HepG2 (cell line): ENCODE measurements around the gene MYO9A. TPM values are rescaled to one million over a fixed set of nuclear protein-coding genes. Genes with fewer than 3 reads are reported as not detected.

Experiments
- ATAC-seq: fragments of 200-7000 bp; cut with Tn5 transposase; 3 replicates; pipeline ENCODE4 v1.9.1; 2020; ENCODE audit warnings: mild to moderate bottlenecking, moderate library complexity
- BruUV-seq: library from RNA; stranded (reverse); fragments of 400-500 nt; replicated peaks from 2 replicates; lab custom pipeline; 2021; lab: Mats Ljungman, UMichigan
- CTCF ChIA-PET: fragments of 300-600 bp; formaldehyde crosslinking; extraction: SDS; loops from one replicate; lab custom pipeline; 2021; ENCODE audit warnings: low total read pairs, inconsistent platforms, low intra/inter-chr PET ratio; lab: Yijun Ruan, JAX
- POLR2A ChIA-PET: fragments of 350-600 bp; sonication (Branson Sonifier 250); formaldehyde crosslinking; loops from one replicate; lab custom pipeline; 2020; ENCODE audit warnings: antibody characterized with exemption, inconsistent platforms; lab: Yijun Ruan, JAX
- DNase-seq: peaks from one replicate; pipeline ENCODE4 v3.0.0-alpha.2; 2015; ENCODE audit warnings: low spot score
- FAIRE-seq: peaks from 3 replicates; lab custom pipeline; 2011; peaks lifted over from hg19 to GRCh38; lab: Jason Lieb, UNC
- H2AFZ ChIP-seq: one replicate; pipeline ENCODE4 v1.6.1; 2011; ENCODE audit warnings: low read length, inconsistent platforms
- H3K27ac ChIP-seq: fragments of 300-600 bp; 3 replicates; pipeline ENCODE4 v1.8.0; 2011; ENCODE audit warnings: mixed run types, mild to moderate bottlenecking, mixed read lengths, low read length, inconsistent platforms; ENCODE audit not compliant: insufficient read depth; ENCODE audit errors: extremely low read length
- H3K27me3 ChIP-seq, 2 experiments: fragments of 200-600 bp in 1 of 2; 2 replicates in 1 of 2; 3 replicates in 1 of 2; pipeline versions ENCODE4 v1.6.0 to v1.8.0; 2011; ENCODE audit warnings: low read length in 2 of 2, mild to moderate bottlenecking in 2 of 2, moderate library complexity in 2 of 2, inconsistent platforms in 1 of 2; ENCODE audit not compliant: insufficient read depth in 2 of 2, control insufficient read depth in 1 of 2
- H3K36me3 ChIP-seq, 2 experiments: fragments of 200-600 bp in 1 of 2; replicated peaks in 1 of 2; 2 replicates in 1 of 2; 3 replicates in 1 of 2; pipeline versions ENCODE4 v1.5.1 to v1.8.0; 2011; ENCODE audit warnings: low read length in 2 of 2, inconsistent platforms in 1 of 2; ENCODE audit not compliant: insufficient read depth in 2 of 2, control insufficient read depth in 1 of 2
- H3K4me1 ChIP-seq: 2 replicates; pipeline ENCODE4 v1.5.1; 2012; ENCODE audit warnings: low read length, inconsistent platforms; ENCODE audit not compliant: insufficient read depth
- H3K4me2 ChIP-seq: 2 replicates; pipeline ENCODE4 v1.6.0; 2011; ENCODE audit warnings: low read depth, low read length, inconsistent platforms
- H3K4me3 ChIP-seq, 3 experiments: fragments of 200-600 bp in 1 of 3; sonication (generic), shearing (Covaris generic) in 1 of 3; replicated peaks in 1 of 3; 2 replicates each; pipeline ENCODE4 v1.5.1; 2011 to 2016; ENCODE audit warnings: low read length in 3 of 3, inconsistent platforms in 2 of 3, low read depth in 2 of 3, mild to moderate bottlenecking in 2 of 3, control low read depth in 1 of 3, mixed read lengths in 1 of 3; ENCODE audit not compliant: insufficient read depth in 1 of 3
- H3K79me2 ChIP-seq: one replicate; pipeline ENCODE4 v1.6.1; 2011; ENCODE audit warnings: low read length, inconsistent platforms; ENCODE audit not compliant: insufficient read depth
- H3K9ac ChIP-seq: 2 replicates; pipeline ENCODE4 v1.6.0; 2011; ENCODE audit warnings: mild to moderate bottlenecking, low read depth, low read length, inconsistent platforms; ENCODE audit not compliant: insufficient read depth
- H3K9me3 ChIP-seq: 2 replicates; pipeline ENCODE4 v1.5.1; 2012; ENCODE audit warnings: mild to moderate bottlenecking, low read length
- H4K20me1 ChIP-seq: 2 replicates; pipeline ENCODE4 v1.6.0; 2011; ENCODE audit warnings: inconsistent platforms, mild to moderate bottlenecking, low read length, moderate library complexity; ENCODE audit not compliant: insufficient read depth
- ASH2L ChIP-seq: fragments of 300-600, 200-600 bp; sonication (generic); IDR thresholded peaks from 2 replicates; pipeline ENCODE4 v1.7.0; 2017; ENCODE audit warnings: low read depth, mild to moderate bottlenecking, moderate library complexity, mixed read lengths, low read length; ENCODE audit not compliant: insufficient read length
- NR2F1 ChIP-seq, 2 experiments: fragments of 450-650 bp in 1 of 2; formaldehyde crosslinking in 1 of 2; IDR thresholded peaks; 2 replicates each; pipeline versions ENCODE4 v1.5.0 to v1.6.1; 2016 to 2020; ENCODE audit warnings: mild to moderate bottlenecking in 1 of 2, missing compliant biosample characterization in 1 of 2, missing genetic modification reagents in 1 of 2, moderate library complexity in 1 of 2
- NR2F6 ChIP-seq, 2 experiments: IDR thresholded peaks; 2 replicates each; pipeline ENCODE4 v1.6.1; 2016; ENCODE audit warnings: antibody characterized with exemption in 1 of 2, mild to moderate bottlenecking in 1 of 2
- TBX3 ChIP-seq: fragments of 450-650 bp; IDR thresholded peaks from 2 replicates; pipeline ENCODE4 v1.6.1; 2017; ENCODE audit warnings: antibody characterized with exemption, mild to moderate bottlenecking, inconsistent platforms, borderline replicate concordance
- ZNF292 ChIP-seq: sonication (generic); formaldehyde crosslinking; IDR thresholded peaks from 2 replicates; pipeline ENCODE4 v1.8.1; 2022; ENCODE audit warnings: mild to moderate bottlenecking, low read depth, missing genetic modification reagents, borderline replicate concordance
- ZNF678 ChIP-seq: sonication (generic); formaldehyde crosslinking; IDR thresholded peaks from 2 replicates; pipeline ENCODE4 v1.4.0; 2020; ENCODE audit warnings: mild to moderate bottlenecking, missing genetic modification reagents
- ZNF703 ChIP-seq: sonication (generic); formaldehyde crosslinking; IDR thresholded peaks from 2 replicates; pipeline ENCODE4 v1.5.1; 2020; ENCODE audit warnings: missing genetic modification reagents, mild to moderate bottlenecking, moderate library complexity, borderline replicate concordance
- WGBS: methylation state at CpG from one replicate; pipeline ENCODE4 v1.1.6; 2017; ENCODE audit warnings: low lambda C conversion rate; 5-methylcytosine and 5-hydroxymethylcytosine counted together
- in situ Hi-C: cut with HindIII; loops from 2 replicates; pipeline ENCODE4 v1.10.0; 2017; ENCODE audit warnings: low pct_unique_long_range_greater_than_20kb; ENCODE audit not compliant: extremely low pct_ligation_motif_present
- intact Hi-C: fragments of 100-400 bp; cut with micrococcal nuclease; formaldehyde crosslinking; loops from one replicate; pipeline ENCODE4 v1.10.0; 2022; ENCODE audit not compliant: unreplicated experiment
- polyA plus RNA-seq, 8 experiments: library from polyadenylated mRNA; depleted of rRNA in 3 of 8; stranded (reverse) in 7 of 8; unstranded in 1 of 8; fragments of >200 nt; fragmentation: Illumina TruSeq in 4 of 8; extraction: Trizol in 4 of 8; gene quantifications; 2 replicates each; pipeline versions ENCODE4 v1.2.1 to v1.2.3, GENCODE V29; 2011 to 2016; ENCODE audit warnings: low read depth in 4 of 8, missing spikeins in 1 of 8, mixed read lengths in 1 of 8; ENCODE audit not compliant: insufficient read depth in 1 of 8
- total RNA-seq, 5 experiments: library from RNA; depleted of rRNA; stranded (reverse); fragments of >200 nt; fragmentation: Illumina TruSeq; extraction: Trizol; gene quantifications; 2 replicates each; pipeline ENCODE4 v1.2.3, GENCODE V29; 2016; ENCODE audit warnings: low read depth in 1 of 5
- TF ChIP-seq, protein P1 (sequence below): sonication (generic); formaldehyde crosslinking; IDR thresholded peaks from 2 replicates; pipeline ENCODE4 v1.4.0; 2020; ENCODE audit warnings: mild to moderate bottlenecking, missing genetic modification reagents
- TF ChIP-seq, protein P2 (sequence below): sonication (generic); formaldehyde crosslinking; IDR thresholded peaks from 2 replicates; pipeline ENCODE4 v1.4.0; 2020; ENCODE audit warnings: low read depth, missing genetic modification reagents
- TF ChIP-seq, protein P3 (sequence below): sonication (generic); formaldehyde crosslinking; conservative IDR thresholded peaks from 2 replicates; pipeline ENCODE4 v1.4.0; 2020; ENCODE audit warnings: missing genetic modification reagents
- TF ChIP-seq, protein P4 (sequence below): sonication (generic); formaldehyde crosslinking; conservative IDR thresholded peaks from 2 replicates; pipeline ENCODE4 v1.4.0; 2020; ENCODE audit warnings: missing genetic modification reagents
- TF ChIP-seq, protein P5 (sequence below): sonication (generic); formaldehyde crosslinking; IDR thresholded peaks from 2 replicates; pipeline ENCODE4 v1.8.1; 2022; ENCODE audit warnings: mild to moderate bottlenecking, missing genetic modification reagents

Gene MYO9A
- total and polyA plus RNA-seq, 2 of the 13 experiments (the other 11 are each of a cell fraction or from before 2014, with no cell fraction given), result 4.8 to 15.3 TPM

DNA sequence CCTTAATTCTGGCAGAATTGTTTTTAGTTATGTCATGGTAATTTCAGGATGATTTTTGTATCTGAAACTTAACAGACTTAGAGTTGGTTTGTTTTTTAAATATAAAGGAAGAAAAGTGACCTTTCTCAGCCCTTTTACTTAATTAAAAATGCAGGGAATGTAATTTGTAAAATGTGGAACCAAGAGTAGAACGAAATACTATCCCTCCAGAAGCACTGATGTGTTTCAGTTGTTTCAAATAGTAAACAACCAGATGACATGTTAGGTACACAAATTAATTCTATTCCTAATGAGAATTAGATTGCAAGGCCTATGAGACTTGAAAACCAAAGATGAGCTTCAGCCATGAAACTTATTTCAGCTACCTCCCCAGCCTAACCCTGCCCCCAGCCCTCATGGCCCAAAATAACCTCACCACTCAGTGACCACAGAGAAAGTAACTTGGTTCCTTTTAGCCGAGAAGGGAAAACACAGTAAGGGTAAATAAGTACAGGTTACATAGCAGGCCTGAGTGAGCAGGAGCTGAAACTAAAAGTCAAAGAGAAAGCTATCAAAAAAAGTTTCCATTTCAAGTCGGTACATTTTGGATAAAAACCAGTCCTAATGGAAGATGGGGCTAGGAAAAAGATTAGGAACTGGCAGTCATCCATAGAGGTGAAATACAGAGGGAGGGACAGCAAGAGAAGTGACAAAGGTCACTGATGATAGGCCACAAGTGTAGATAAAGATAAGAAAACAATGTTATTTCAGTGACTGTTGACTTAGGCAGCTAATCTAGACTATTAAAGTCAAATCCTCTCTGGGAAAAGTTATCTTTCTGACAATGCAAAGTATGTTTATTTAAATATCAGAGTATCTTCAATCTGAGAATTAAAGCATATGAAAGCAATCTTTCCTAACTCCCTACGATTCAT, 23.5 kb upstream of the MYO9A start:
- ChIA-PET POLR2A (no interaction called here), CTCF (no interaction called here)
- no peaks in the 10 kb centered on the region for H3K79me2 ChIP-seq
- no peak overlapping the region for H3K4me3 ChIP-seq
- no peak overlapping the region for H2AFZ ChIP-seq
- H3K9ac ChIP-seq, result no peak overlapping the region
- no peaks in the 10 kb centered on the region for H3K9me3 ChIP-seq
- in situ Hi-C loops (no loop called here), intact Hi-C loops (no loop called here)
- no TSS peak for BruUV-seq
- peaks cover 7% of the 10 kb centered on the region for H3K4me1 ChIP-seq
- H3K4me2 ChIP-seq, result no peak overlapping the region
- ATAC-seq (no peak), FAIRE-seq (no peak), DNase-seq (peak; percentile 33)
- peaks cover 2 to 7% of the 10 kb centered on the region in 2 experiments; a peak in 1 of 5 replicates for H3K27me3 ChIP-seq
- H3K27ac ChIP-seq, result no peak overlapping the region
- H3K36me3 ChIP-seq, result no peaks in the 10 kb centered on the region
- no peaks in the 10 kb centered on the region for H4K20me1 ChIP-seq
- WGBS, result 17% methylated on average over 4 of the region's 4 CpGs
- no peak for TF ChIP-seq ZNF678 (CRISPR knock-in tag)
- no peak for TF ChIP-seq ZNF292 (CRISPR knock-in tag)
- TF ChIP-seq ZNF703 (CRISPR knock-in tag), result no peak
- TF ChIP-seq NR2F1 (CRISPR knock-in tag; IDR thresholded peaks at IDR 0.05), result peak in 1 of 2 experiments; percentile 60; a peak in 2 of 4 replicates
- peak; percentile 84 for TF ChIP-seq NR2F6 (IDR thresholded peaks at IDR 0.05)
- peak; percentile 70 for TF ChIP-seq NR2F6 (CRISPR knock-in tag; IDR thresholded peaks at IDR 0.05)
- TF ChIP-seq, protein P1, sequence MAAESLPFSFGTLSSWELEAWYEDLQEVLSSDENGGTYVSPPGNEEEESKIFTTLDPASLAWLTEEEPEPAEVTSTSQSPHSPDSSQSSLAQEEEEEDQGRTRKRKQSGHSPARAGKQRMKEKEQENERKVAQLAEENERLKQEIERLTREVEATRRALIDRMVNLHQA (CRISPR knock-in tag), result no peak
- TF ChIP-seq, protein P2, sequence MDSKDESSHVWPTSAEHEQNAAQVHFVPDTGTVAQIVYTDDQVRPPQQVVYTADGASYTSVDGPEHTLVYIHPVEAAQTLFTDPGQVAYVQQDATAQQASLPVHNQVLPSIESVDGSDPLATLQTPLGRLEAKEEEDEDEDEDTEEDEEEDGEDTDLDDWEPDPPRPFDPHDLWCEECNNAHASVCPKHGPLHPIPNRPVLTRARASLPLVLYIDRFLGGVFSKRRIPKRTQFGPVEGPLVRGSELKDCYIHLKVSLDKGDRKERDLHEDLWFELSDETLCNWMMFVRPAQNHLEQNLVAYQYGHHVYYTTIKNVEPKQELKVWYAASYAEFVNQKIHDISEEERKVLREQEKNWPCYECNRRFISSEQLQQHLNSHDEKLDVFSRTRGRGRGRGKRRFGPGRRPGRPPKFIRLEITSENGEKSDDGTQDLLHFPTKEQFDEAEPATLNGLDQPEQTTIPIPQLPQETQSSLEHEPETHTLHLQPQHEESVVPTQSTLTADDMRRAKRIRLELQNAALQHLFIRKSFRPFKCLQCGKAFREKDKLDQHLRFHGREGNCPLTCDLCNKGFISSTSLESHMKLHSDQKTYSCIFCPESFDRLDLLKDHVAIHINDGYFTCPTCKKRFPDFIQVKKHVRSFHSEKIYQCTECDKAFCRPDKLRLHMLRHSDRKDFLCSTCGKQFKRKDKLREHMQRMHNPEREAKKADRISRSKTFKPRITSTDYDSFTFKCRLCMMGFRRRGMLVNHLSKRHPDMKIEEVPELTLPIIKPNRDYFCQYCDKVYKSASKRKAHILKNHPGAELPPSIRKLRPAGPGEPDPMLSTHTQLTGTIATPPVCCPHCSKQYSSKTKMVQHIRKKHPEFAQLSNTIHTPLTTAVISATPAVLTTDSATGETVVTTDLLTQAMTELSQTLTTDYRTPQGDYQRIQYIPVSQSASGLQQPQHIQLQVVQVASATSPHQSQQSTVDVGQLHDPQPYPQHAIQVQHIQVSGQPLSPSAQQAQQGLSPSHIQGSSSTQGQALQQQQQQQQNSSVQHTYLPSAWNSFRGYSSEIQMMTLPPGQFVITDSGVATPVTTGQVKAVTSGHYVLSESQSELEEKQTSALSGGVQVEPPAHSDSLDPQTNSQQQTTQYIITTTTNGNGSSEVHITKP (CRISPR knock-in tag), result no peak
- TF ChIP-seq ASH2L, result no peak
- peak; percentile 72 for TF ChIP-seq TBX3
- TF ChIP-seq, protein P3, sequence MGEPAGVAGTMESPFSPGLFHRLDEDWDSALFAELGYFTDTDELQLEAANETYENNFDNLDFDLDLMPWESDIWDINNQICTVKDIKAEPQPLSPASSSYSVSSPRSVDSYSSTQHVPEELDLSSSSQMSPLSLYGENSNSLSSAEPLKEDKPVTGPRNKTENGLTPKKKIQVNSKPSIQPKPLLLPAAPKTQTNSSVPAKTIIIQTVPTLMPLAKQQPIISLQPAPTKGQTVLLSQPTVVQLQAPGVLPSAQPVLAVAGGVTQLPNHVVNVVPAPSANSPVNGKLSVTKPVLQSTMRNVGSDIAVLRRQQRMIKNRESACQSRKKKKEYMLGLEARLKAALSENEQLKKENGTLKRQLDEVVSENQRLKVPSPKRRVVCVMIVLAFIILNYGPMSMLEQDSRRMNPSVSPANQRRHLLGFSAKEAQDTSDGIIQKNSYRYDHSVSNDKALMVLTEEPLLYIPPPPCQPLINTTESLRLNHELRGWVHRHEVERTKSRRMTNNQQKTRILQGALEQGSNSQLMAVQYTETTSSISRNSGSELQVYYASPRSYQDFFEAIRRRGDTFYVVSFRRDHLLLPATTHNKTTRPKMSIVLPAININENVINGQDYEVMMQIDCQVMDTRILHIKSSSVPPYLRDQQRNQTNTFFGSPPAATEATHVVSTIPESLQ, result no peak
- TF ChIP-seq, protein P4, sequence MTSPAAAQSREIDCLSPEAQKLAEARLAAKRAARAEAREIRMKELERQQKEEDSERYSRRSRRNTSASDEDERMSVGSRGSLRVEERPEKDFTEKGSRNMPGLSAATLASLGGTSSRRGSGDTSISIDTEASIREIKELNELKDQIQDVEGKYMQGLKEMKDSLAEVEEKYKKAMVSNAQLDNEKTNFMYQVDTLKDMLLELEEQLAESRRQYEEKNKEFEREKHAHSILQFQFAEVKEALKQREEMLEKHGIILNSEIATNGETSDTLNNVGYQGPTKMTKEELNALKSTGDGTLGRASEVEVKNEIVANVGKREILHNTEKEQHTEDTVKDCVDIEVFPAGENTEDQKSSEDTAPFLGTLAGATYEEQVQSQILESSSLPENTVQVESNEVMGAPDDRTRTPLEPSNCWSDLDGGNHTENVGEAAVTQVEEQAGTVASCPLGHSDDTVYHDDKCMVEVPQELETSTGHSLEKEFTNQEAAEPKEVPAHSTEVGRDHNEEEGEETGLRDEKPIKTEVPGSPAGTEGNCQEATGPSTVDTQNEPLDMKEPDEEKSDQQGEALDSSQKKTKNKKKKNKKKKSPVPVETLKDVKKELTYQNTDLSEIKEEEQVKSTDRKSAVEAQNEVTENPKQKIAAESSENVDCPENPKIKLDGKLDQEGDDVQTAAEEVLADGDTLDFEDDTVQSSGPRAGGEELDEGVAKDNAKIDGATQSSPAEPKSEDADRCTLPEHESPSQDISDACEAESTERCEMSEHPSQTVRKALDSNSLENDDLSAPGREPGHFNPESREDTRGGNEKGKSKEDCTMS (CRISPR knock-in tag), result no peak
- TF ChIP-seq, protein P5, sequence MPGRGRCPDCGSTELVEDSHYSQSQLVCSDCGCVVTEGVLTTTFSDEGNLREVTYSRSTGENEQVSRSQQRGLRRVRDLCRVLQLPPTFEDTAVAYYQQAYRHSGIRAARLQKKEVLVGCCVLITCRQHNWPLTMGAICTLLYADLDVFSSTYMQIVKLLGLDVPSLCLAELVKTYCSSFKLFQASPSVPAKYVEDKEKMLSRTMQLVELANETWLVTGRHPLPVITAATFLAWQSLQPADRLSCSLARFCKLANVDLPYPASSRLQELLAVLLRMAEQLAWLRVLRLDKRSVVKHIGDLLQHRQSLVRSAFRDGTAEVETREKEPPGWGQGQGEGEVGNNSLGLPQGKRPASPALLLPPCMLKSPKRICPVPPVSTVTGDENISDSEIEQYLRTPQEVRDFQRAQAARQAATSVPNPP (CRISPR knock-in tag), result no peak
